Neural cell (in vitro differentiated cells): ENCODE measurements around the gene CSMD2. TPM values are rescaled to one million over a fixed set of nuclear protein-coding genes. Genes with fewer than 3 reads are reported as not detected.

Experiments
- H2AFZ ChIP-seq: fragments of 200-600, 300-800 bp; sonication (generic), shearing (Covaris generic); 2 replicates; pipeline ENCODE4 v1.6.0; 2014; ENCODE audit warnings: low read depth, mild to moderate bottlenecking, antibody characterized with exemption, low read length, moderate library complexity
- H3F3A ChIP-seq: fragments of 200-600 bp; shearing (Covaris generic); 2 replicates; pipeline ENCODE4 v1.6.1; 2016; ENCODE audit warnings: mild to moderate bottlenecking, moderate library complexity, mixed read lengths, antibody characterized with exemption, low read length; ENCODE audit not compliant: insufficient read depth, poor library complexity, severe bottlenecking
- H3K27ac ChIP-seq: fragments of 200-600, 300-800 bp; sonication (generic), shearing (Covaris generic); 2 replicates; pipeline ENCODE4 v1.5.1; 2014; ENCODE audit warnings: mild to moderate bottlenecking, low read length, moderate library complexity
- H3K27me3 ChIP-seq: fragments of 300-800, 200-600 bp; sonication (generic), shearing (Covaris generic); 2 replicates; pipeline ENCODE4 v1.6.0; 2014; ENCODE audit warnings: mild to moderate bottlenecking, low read depth, low read length, moderate library complexity; ENCODE audit not compliant: insufficient read depth
- H3K36me3 ChIP-seq: fragments of 300-800, 200-600 bp; sonication (generic), shearing (Covaris generic); 2 replicates; pipeline ENCODE4 v1.5.1; 2014; ENCODE audit warnings: mild to moderate bottlenecking, antibody characterized with exemption, low read length, moderate library complexity; ENCODE audit not compliant: insufficient read depth
- H3K4me2 ChIP-seq: fragments of 300-800, 200-600 bp; sonication (generic), shearing (Covaris generic); 2 replicates; pipeline ENCODE4 v1.6.0; 2014; ENCODE audit warnings: mild to moderate bottlenecking, low read length
- H3K4me3 ChIP-seq: fragments of 300-800, 200-600 bp; sonication (generic), shearing (Covaris generic); 2 replicates; pipeline ENCODE4 v1.5.1; 2014; ENCODE audit warnings: mild to moderate bottlenecking, low read length, moderate library complexity
- H3K79me2 ChIP-seq: fragments of 200-600 bp; shearing (Covaris generic); replicated peaks from 2 replicates; pipeline ENCODE4 v1.6.0; 2014; ENCODE audit warnings: mild to moderate bottlenecking, low read length, moderate library complexity; ENCODE audit not compliant: insufficient read depth
- H3K9ac ChIP-seq: fragments of 300-800, 200-600 bp; sonication (generic), shearing (Covaris generic); 2 replicates; pipeline ENCODE4 v1.6.1; 2016; ENCODE audit warnings: mild to moderate bottlenecking, low read length, mixed read lengths
- H3K9me2 ChIP-seq: fragments of 200-600 bp; shearing (Covaris generic); 2 replicates; pipeline ENCODE4 v1.6.1; 2016; ENCODE audit warnings: mild to moderate bottlenecking, low read length, mixed read lengths; ENCODE audit not compliant: insufficient read depth
- H3K9me3 ChIP-seq: fragments of 200-600, 300-800 bp; sonication (generic), shearing (Covaris generic); 2 replicates; pipeline ENCODE4 v1.6.1; 2016; ENCODE audit warnings: mild to moderate bottlenecking, mixed run types, low read length, moderate library complexity, mixed read lengths
- H4K20me1 ChIP-seq: fragments of 200-600 bp; shearing (Covaris generic); 2 replicates; pipeline ENCODE4 v1.6.1; 2016; ENCODE audit warnings: mild to moderate bottlenecking, mixed run types; ENCODE audit not compliant: insufficient read depth
- EP300 ChIP-seq: fragments of 450-650 bp; conservative IDR thresholded peaks from 2 replicates; pipeline ENCODE4 v1.6.1; 2014; ENCODE audit warnings: antibody characterized with exemption, mild to moderate bottlenecking, moderate library complexity; ENCODE audit not compliant: poor library complexity, severe bottlenecking
- EZH2 ChIP-seq: fragments of 200-600, 300-800 bp; shearing (Covaris generic), sonication (generic); IDR thresholded peaks from 2 replicates; pipeline ENCODE4 v1.6.1; 2014; ENCODE audit warnings: antibody characterized with exemption, low read length, borderline replicate concordance, mild to moderate bottlenecking; ENCODE audit not compliant: insufficient read depth, poor library complexity, severe bottlenecking
- MXI1 ChIP-seq: fragments of 450-650 bp; conservative IDR thresholded peaks from 2 replicates; pipeline ENCODE4 v1.6.1; 2014; ENCODE audit warnings: antibody characterized with exemption, mild to moderate bottlenecking; ENCODE audit not compliant: poor library complexity, severe bottlenecking
- POLR2AphosphoS5 ChIP-seq: IDR thresholded peaks from 2 replicates; pipeline ENCODE4 v1.6.1; 2012
- RAD21 ChIP-seq: fragments of 450-650 bp; conservative IDR thresholded peaks from 2 replicates; pipeline ENCODE4 v1.6.1; 2014; ENCODE audit warnings: antibody characterized with exemption, mild to moderate bottlenecking, moderate library complexity
- SMC3 ChIP-seq: fragments of 450-650 bp; conservative IDR thresholded peaks from 2 replicates; pipeline ENCODE4 v1.6.1; 2014; ENCODE audit warnings: antibody characterized with exemption, mild to moderate bottlenecking, moderate library complexity; ENCODE audit not compliant: poor library complexity
- TAF1 ChIP-seq: IDR thresholded peaks from 2 replicates; pipeline ENCODE4 v1.6.1; 2012; ENCODE audit warnings: low read depth
- polyA plus RNA-seq: library from polyadenylated mRNA; depleted of rRNA; stranded (reverse); fragments of >200 nt; gene quantifications from 2 replicates; pipeline ENCODE4 v1.2.3, GENCODE V29; 2014
- TF ChIP-seq, protein P1 (sequence below): IDR thresholded peaks from 2 replicates; pipeline ENCODE4 v1.6.1; 2012; ENCODE audit warnings: borderline replicate concordance
- TF ChIP-seq, protein P2 (sequence below): fragments of 450-650 bp; IDR thresholded peaks from 2 replicates; pipeline ENCODE4 v1.5.1; 2014; ENCODE audit warnings: antibody characterized with exemption, mild to moderate bottlenecking, moderate library complexity; ENCODE audit not compliant: poor library complexity, severe bottlenecking

CSMD2 gene
- polyA plus RNA-seq, 1 donor from 2014 or later, result 9.6 TPM

DNA sequence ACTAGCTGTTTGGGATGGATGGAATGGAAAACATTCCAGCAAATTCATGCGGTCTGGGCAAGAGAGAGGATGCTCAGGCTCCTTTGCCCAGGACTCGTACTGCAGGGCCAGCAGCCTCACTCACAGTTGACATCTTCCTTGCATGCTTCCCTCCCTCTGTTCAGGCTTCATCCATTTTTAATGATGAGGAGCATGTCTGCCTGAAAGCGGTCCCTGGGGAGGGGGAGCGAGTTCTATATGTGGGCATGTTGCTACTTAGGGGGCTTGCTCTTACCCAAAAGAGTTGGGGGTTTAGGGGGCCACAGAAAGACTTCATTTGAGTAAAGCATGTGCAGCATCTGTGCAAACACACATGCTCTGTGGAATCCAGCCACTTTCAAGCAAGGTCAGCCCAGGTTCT, 203.0 kb downstream of the CSMD2 start:
- Histone ChIP-seq H3K9ac (no peak overlapping the region), H3K9me3 (no peaks in the 10 kb centered on the region), H3K79me2 (no peaks in the 10 kb centered on the region), H3K27me3 (no peaks in the 10 kb centered on the region), H3K4me3 (no peak overlapping the region), H2AFZ (no peak overlapping the region), H4K20me1 (no peaks in the 10 kb centered on the region), H3K27ac (no peak overlapping the region), H3K9me2 (no peaks in the 10 kb centered on the region), H3K4me2 (no peak overlapping the region), H3K36me3 (no peaks in the 10 kb centered on the region), H3F3A (no peaks in the 10 kb centered on the region)
- TF ChIP-seq SMC3 (no peak), EP300 (no peak), RAD21 (no peak), TAF1 (no peak), MXI1 (no peak), POLR2AphosphoS5 (no peak), EZH2 (no peak)
- TF ChIP-seq, protein P1, sequence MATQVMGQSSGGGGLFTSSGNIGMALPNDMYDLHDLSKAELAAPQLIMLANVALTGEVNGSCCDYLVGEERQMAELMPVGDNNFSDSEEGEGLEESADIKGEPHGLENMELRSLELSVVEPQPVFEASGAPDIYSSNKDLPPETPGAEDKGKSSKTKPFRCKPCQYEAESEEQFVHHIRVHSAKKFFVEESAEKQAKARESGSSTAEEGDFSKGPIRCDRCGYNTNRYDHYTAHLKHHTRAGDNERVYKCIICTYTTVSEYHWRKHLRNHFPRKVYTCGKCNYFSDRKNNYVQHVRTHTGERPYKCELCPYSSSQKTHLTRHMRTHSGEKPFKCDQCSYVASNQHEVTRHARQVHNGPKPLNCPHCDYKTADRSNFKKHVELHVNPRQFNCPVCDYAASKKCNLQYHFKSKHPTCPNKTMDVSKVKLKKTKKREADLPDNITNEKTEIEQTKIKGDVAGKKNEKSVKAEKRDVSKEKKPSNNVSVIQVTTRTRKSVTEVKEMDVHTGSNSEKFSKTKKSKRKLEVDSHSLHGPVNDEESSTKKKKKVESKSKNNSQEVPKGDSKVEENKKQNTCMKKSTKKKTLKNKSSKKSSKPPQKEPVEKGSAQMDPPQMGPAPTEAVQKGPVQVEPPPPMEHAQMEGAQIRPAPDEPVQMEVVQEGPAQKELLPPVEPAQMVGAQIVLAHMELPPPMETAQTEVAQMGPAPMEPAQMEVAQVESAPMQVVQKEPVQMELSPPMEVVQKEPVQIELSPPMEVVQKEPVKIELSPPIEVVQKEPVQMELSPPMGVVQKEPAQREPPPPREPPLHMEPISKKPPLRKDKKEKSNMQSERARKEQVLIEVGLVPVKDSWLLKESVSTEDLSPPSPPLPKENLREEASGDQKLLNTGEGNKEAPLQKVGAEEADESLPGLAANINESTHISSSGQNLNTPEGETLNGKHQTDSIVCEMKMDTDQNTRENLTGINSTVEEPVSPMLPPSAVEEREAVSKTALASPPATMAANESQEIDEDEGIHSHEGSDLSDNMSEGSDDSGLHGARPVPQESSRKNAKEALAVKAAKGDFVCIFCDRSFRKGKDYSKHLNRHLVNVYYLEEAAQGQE, result no peak
- TF ChIP-seq, protein P2, sequence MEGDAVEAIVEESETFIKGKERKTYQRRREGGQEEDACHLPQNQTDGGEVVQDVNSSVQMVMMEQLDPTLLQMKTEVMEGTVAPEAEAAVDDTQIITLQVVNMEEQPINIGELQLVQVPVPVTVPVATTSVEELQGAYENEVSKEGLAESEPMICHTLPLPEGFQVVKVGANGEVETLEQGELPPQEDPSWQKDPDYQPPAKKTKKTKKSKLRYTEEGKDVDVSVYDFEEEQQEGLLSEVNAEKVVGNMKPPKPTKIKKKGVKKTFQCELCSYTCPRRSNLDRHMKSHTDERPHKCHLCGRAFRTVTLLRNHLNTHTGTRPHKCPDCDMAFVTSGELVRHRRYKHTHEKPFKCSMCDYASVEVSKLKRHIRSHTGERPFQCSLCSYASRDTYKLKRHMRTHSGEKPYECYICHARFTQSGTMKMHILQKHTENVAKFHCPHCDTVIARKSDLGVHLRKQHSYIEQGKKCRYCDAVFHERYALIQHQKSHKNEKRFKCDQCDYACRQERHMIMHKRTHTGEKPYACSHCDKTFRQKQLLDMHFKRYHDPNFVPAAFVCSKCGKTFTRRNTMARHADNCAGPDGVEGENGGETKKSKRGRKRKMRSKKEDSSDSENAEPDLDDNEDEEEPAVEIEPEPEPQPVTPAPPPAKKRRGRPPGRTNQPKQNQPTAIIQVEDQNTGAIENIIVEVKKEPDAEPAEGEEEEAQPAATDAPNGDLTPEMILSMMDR, result no peak

- Histone ChIP-seq H4K20me1 (no peaks in the 10 kb centered on the region), H3F3A (no peaks in the 10 kb centered on the region), H2AFZ (no peak overlapping the region), H3K27ac (no peak overlapping the region), H3K9me3 (no peaks in the 10 kb centered on the region), H3K27me3 (no peaks in the 10 kb centered on the region), H3K9me2 (no peaks in the 10 kb centered on the region), H3K79me2 (no peaks in the 10 kb centered on the region), H3K36me3 (no peaks in the 10 kb centered on the region), H3K4me3 (no peak overlapping the region), H3K9ac (no peak overlapping the region), H3K4me2 (no peak overlapping the region)
- TF ChIP-seq TAF1 (no peak), POLR2AphosphoS5 (no peak), EZH2 (no peak), EP300 (no peak)
- TF ChIP-seq, protein P2, result no peak
Measured at GRCh38 chr1:33960188-33960895, 204.7 kb downstream of the CSMD2 start.
